NCI-H2196 treated with DMSO at 0.1 percent for 48 hours (cell line): Measurements from ENCODE around the gene ZNF276.
"Not testable (repeated sequence)": the region's sequence is repeated elsewhere in the genome, so short reads cannot be mapped to it uniquely, and the experiment has no call there.

Experiments used
- DNase-seq: peaks from one replicate; lab custom pipeline; 2025; ENCODE audit not compliant: unreplicated experiment; lab: John Stamatoyannopoulos, UW

The ZNF276 gene, protein sequence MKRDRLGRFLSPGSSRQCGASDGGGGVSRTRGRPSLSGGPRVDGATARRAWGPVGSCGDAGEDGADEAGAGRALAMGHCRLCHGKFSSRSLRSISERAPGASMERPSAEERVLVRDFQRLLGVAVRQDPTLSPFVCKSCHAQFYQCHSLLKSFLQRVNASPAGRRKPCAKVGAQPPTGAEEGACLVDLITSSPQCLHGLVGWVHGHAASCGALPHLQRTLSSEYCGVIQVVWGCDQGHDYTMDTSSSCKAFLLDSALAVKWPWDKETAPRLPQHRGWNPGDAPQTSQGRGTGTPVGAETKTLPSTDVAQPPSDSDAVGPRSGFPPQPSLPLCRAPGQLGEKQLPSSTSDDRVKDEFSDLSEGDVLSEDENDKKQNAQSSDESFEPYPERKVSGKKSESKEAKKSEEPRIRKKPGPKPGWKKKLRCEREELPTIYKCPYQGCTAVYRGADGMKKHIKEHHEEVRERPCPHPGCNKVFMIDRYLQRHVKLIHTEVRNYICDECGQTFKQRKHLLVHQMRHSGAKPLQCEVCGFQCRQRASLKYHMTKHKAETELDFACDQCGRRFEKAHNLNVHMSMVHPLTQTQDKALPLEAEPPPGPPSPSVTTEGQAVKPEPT

DNA sequence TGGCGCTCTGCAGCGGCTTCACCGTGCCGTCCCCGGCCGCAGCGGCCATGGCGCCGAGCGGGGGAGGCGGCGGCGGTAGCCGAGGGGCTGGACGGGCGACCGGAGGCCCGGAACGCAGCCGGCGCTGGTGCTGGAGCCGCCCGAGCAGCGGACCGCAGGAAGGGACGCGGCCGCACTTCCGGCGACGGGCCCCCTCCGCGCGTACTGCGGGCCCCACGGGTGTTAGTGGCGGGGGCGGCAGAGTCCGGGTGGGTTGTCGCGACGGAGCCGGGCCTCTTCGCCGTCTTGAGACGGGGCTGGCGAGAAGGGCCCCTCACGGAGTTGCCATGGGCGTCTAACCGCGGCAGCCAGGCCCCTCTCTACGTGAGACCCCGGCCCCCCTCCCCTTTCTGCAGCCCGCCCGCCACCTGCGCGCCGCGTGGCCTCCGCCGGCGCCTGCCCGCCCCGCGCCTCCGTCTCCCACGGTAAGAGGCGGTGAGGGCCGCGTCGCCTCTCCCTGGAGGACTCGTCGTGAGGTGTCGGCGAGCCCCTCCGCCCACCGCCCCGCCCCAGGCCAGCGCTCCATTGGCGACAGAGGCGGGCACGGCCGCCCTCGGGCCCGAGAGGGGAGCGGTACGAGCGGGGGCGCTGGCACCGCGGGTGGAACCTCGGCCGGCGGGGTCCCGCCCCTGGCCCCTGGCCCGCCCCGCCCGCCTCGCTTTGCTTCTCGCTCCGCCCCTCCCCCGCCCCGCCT, at the start of gene ZNF276, which contains the start of gene VPS9D1:
TSS of gene ZNF276 (plus strand) at position 725 of the 733 bp plus-strand sequence. CDS start 104 bp downstream, outside the sequence.
TSS of gene VPS9D1 (minus strand) at position 86 of the 733 bp plus-strand sequence. CDS start at position 49, 37 bp downstream.
- peak; percentile 23 for DNase-seq

DNA sequence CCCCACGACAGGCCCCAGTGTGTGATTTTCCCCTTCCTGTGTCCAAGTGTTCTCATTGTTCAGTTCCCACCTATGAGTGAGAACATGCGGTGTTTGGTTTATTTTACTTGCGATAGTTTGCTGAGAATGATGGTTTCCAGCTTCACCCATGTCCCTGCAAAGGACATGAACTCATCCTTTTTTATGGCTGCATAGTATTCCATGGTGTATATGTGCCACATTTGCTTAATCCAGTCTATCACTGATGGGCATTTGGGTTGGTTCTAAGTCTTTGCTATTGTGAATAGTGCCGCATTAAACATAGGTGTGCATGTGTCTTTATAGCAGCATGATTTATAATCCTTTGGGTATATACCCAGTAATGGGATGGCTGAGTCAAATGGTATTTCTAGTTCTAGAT, 49.8 kb upstream of the ZNF276 start:
- DNase-seq = not testable (repeated sequence)

DNA sequence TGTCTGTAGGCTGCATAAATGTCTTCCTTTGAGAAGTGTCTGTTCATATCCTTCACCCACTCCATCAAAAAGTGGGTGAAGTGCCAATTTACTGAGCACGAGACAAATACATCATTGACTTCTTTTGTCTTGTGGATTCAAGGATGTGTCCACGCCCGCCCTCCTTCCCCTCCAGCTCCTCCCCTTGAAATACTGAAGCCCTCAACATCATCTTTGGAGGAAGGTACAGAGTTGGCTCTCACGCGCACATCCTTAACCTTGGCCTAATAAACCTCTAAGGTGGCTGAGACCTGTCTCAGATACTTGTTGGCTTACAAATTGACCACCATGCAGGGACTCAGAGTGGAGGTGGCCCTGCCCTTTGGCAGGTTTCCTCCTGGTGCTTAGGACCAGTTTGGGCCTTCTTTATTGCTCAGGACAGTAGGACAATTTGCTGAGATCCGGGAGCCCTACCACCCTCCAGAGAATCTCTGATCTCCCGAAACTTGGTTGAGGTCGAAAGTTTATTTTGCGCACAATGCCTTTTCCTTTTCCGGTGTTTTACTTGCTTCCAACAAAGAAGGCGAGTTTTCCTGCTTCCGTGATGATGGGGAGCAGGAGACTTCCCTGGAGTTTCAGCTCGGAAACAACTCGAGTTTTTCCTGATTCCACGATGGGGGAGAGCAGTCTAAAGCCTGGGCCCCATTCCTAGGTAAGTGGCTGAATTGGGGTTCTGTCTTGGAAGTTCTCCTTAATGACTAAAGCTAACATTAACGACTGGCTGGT, 49.0 kb upstream of the ZNF276 start:
- no peak for DNase-seq

DNA sequence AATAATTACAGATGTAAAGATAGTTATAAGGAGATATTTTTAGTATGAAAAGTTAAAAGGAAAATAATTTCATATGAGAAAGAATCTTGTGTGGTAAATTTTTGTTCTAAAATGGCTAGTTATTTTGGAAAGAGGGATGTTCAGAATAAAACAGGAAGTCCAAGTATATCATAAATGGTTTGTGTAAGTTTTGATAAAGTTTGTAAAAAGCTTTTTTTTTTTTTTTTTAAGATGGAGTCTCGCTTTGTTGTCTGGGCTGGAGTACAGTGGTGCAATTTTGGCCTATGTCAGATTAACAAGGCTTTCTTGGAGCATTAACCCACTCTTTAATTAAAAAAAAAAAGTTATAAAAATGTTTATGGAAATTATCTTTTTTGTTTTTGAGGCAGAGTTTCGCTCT, 43.1 kb upstream of the ZNF276 start:
- no peak for DNase-seq

DNA sequence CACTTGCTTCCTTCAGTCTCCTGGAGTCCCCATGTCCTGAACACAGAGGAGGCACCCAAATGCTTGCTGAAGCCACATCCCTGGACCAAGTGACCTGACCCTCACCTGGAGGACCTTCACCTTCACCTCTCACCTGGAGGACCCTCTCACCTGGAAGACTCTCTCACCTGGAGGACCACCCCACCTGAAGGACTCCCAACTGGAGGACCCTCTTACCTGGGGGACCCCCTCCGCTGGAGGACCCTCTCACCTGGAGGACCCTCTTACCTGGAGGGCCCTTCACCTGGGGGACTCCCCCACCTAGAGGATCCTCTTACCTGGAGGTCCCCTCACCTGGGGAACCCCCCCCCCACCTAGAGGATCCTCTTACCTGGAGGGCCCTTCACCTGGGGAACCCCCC, 35.4 kb upstream of the ZNF276 start:
- DNase-seq = no peak

DNA sequence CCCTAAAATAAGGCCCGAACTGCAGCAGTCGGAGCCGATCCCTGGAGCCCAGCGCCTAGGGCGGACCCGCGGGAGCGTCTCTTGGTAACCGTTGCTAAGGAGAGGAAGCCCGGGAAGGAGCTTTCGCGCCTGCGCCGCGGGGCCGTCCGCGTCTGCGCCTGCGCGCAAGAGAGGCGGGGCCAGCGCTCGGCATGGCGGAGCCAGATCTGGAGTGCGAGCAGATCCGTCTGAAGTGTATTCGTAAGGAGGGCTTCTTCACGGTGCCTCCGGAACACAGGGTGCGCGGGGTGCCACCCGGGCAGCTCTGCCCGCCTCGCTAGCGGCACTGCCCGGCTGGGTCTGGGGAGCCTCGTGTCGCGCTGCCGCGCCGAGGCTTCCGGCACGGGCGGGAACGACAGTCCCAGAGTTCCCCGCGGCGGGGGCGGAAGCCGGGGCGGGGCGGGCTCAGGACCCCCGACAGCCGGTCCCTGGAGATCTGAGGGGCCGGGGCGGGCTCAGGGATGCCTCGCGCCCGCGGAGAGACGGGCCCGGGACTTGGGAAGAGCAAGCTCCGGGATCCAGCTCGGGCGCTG, 34.7 kb upstream of the ZNF276 start, which contains the start of gene CDK10:
TSS of gene CDK10 (plus strand) at position 170 of the 572 bp plus-strand sequence. CDS start at position 192, 22 bp downstream.
- DNase-seq = peak; percentile 48

DNA sequence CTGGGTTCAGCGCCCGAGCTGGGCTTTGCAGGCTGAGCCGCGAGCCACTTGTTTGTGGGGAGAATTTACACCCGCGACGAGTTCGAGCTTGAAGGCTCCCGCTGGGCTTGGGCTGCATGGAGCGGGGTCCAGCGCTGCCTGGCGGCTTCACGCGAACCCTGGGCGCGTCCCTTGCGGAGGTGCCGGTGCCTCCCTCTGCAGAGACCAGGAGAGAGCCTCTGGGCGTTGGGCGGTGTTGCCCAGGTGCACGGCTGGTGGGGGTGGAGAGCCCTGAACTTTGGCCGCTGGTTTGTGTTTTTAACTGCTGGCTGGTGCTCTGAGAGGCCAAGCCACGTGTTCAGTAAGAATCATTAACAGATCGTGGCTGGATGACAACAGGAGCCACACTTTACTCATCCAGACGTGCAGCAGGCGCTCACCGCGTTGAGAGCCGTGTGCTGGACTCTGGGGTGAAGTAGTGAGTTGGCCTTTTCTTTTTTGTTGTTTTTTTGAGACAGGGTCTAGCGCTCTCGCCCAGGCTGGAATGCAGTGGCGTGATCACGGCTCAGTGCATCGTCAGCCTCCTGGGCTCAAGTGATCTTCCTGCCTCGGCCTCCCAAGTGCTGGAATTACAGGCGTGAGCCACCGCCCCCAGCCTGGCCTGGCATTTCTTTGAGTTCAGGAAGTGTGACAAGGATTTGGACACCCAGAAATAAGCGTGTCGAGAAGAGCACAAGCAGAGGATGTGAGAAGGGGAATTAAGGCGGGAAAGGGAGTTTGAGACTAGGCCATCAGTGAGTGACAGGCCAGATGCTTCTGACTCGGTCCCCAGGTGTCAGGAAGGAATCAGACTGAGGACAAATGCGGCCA, 34.0 kb upstream of the ZNF276 start:
- no peak for DNase-seq

DNA sequence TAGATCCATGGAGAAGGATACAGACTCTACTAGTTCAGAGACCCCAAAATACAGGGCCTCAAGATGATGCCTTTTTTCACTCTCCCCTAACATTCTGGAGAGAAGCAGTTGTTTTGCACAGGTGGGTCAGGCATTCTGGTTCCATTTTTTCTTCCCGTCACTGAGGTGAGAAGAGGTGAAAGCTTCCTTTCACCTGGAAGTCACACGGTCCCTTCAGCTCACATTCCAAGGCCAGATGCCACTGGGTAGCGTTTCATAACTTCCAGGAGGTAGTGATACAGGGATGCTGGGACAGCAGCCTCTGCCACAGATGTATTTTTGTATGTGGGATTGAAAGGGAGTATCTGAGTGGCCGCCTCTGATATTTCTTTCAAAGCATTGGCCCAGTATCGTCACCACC, 32.9 kb upstream of the ZNF276 start:
- DNase-seq = no peak

DNA sequence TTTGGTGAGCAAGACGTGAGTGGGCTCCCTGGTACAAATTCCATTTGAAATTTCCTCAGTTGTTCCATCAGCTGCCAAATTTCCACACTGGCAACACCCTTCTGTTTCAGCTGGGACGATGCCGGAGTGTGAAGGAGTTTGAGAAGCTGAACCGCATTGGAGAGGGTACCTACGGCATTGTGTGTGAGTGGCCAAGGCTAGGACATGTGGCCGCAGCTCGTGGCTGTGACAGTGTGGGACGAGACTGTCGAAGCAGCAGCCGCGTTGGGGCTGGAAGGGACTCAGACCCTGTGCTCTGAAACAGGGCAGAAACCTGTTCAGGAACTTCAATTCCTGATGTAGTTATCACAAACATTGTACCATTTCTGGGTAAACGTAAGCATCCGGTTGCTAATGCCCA, 32.2 kb upstream of the ZNF276 start:
- DNase-seq = no peak

DNA sequence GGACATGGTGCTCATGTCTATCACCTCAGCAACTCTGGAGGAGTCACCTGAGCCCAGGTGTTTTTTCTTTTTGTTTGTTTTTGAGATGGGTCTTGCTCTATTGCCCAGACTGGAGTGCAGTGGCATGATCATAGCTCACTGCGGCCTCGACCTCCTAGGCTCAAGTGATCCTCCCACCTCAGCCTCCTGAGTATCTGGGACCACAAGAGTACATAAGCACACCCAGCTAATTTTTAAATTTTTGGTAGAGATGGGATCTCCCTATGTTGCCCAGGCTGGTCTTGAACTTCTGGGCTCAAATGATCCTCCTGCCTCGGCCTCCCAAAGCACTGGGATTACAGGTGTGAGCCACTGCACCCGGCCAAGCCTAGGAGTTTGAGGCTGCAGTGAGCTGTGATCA, 31.7 kb upstream of the ZNF276 start:
- DNase-seq = not testable (repeated sequence)

DNA sequence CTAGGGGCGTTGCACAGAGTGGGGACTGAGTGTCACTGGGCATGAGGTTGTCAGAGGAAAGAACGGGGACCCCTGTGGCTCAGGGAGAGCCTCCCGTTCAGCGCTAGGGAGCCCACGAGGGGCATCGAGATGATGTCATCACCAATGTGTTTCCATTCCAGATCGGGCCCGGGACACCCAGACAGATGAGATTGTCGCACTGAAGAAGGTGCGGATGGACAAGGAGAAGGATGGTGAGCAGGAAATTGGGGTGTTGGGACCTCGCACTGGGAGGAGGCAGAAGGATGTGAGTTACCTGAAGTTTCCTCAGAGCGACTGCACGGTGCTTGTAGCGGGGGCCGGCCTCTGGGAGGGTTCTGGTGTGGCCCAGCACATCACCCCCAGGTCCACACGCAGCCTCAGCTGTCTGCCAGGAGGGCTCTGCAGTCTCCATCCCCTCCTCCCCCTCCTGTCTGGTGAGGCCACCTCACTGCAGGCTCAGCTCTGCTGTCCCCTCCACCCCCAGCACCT, 30.9 kb upstream of the ZNF276 start:
- no peak for DNase-seq

DNA sequence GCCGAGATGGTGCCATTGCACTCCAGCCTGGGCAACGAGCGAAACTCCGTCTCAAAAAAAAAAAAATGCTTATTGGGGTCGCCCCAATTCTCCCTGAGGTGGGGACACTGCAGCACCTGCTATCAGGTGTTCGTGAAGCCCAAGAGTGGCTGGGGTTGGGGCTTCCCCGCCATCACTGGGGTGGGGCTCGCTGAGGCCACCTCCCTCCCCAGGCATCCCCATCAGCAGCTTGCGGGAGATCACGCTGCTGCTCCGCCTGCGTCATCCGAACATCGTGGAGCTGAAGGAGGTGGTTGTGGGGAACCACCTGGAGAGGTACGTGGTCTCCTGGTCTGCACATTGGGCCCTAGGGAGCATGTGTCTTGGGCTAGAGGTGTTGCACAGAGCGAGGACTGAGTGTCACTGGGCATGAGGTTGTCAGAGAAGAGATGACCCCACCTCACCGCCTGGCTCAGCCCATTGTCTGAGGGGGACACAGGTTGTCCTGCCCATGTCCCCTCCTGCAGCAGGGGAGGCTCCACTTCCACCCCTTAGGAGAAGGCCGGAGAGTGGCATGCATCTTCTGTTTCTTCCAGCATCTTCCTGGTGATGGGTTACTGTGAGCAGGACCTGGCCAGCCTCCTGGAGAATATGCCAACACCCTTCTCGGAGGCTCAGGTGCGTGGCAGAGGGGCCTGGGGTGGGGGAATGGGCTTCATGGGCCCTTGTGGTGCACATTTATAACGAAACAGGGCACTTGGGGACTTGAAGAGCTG, 29.9 kb upstream of the ZNF276 start:
- no peak for DNase-seq

DNA sequence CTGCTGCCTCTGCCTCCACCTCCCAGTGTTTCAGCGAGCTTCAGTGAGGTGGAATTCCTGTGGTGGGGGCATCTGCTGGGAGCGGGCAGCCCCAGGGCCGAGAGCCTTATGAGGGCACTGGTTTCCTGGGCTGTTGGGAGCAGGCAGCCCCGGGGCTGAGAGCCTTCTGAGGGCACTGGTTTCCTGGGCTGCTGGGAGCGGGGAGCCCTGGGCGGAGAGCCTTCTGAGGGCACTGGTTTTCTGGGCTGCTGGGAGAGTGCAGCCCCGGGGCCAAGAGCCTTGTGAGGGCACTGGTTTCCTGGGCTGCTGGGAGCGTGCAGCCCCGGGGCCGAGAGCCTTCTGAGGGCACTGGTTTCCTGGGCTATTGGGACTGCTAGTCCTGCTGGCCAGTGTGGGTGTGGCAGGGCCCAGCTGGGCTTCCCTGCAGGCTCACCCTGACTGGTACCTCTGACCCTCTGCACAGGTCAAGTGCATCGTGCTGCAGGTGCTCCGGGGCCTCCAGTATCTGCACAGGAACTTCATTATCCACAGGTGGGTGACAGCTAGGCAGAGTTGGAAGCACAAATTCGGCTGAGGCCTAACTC, 29.3 kb upstream of the ZNF276 start:
- DNase-seq = no peak

DNA sequence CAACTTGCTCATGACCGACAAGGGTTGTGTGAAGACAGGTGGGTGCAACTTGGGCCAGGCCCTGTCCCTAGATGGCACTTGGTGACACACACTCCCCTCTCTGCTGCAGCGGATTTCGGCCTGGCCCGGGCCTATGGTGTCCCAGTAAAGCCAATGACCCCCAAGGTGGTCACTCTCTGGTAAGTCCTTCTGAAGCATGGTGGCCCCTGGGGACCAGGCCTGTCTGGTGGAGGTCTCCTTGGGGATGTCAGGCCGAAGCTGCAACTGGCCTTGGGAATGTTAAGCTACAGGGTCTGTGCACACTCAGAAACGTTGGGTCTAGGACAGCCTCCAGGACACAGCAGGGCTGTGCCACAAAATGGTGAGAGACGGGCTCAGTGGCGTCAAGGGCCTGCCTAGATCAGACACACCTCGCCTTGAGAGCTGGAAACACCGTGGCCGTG, 28.0 kb upstream of the ZNF276 start:
- DNase-seq = no peak

DNA sequence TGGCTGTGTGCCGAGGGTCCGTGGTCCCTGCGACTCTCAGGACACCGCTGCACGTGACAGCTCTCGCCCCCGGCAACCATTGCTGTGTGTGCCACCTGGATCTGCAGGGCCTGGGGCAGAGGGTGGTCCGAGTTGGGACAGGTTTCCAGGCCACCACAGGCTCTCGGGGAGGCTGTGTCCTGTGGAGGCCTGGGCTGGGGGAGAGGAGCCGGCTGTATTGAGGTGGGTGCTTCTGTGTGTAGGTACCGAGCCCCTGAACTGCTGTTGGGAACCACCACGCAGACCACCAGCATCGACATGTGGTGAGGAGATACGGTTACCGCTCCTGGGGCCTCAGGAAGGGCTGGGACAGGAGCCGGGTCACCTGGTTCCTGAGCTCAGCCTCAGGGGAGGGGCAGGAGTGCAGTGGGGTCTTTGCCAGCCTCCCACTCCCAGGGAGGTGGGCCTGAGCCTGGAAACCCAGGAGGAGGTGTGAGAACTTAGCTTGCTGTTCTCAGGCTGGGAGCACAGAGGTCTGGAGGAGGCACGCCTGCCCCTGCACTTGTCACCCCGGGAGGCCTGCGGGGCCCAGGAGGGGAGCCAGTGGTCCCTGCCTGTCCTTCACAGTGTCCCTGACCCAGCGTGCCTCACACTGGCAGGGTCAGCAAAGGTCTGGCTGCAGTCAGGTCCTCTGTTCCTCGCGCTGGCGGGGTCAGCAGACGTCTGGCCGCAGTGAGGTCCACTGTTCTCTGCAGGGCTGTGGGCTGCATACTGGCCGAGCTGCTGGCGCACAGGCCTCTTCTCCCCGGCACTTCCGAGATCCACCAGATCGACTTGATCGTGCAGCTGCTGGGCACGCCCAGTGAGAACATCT, 27.2 kb upstream of the ZNF276 start:
- no peak for DNase-seq

DNA sequence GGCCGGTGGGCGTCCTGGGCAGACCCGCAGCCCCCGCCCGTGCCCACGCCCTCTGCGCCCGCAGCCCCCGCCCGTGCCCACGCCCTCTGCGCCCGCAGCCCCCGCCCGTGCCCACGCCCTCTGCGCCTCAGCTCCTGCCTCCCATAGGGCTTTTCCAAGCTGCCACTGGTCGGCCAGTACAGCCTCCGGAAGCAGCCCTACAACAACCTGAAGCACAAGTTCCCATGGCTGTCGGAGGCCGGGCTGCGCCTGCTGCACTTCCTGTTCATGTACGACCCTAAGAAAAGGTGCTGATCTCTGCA, 26.6 kb upstream of the ZNF276 start:
- not testable (repeated sequence) for DNase-seq

DNA sequence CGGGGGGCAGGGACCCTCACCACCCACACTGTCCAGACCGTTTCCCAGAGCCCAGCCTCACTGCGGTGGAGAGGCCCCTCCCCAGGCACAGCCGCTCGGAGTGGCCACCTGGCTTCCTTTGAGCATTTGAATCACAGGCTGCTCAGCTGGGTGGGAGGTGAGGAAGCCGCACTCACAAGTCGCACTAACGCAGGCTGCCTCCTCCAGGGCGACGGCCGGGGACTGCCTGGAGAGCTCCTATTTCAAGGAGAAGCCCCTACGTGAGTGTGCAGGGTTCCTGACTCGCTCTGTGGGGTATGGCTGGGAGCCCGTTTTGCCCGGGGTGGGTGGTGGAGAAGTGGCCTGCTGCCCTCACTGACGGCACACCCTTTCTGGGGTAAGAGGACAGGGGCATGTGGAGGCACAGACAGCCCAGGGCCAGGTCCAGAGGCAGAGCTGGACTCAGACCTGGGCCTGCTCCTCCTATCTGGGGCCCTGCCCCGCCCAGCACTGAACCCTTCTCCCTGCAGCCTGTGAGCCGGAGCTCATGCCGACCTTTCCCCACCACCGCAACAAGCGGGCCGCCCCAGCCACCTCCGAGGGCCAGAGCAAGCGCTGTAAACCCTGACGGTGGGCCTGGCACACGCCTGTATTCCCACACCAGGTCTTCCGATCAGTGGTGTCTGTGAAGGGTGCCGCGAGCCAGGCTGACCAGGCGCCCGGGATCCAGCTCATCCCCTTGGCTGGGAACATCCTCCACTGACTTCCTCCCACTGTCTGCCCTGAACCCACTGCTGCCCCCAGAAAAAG, 26.1 kb upstream of the ZNF276 start:
- no peak for DNase-seq
